H1 (cell line): ENCODE measurements around the gene NELFB. TPM values are rescaled to one million over a fixed set of nuclear protein-coding genes. Genes with fewer than 3 reads are reported as not detected.

Experiments
- CTCF ChIA-PET: fragments of 300-600 bp; sonication (Branson Sonifier 250); formaldehyde crosslinking; loops from one replicate; lab custom pipeline; 2021; ENCODE audit not compliant: partially characterized antibody; lab: Charles Lee
- POLR2A ChIA-PET: fragments of 300-600 bp; sonication (Branson Sonifier 250); formaldehyde crosslinking; loops from one replicate; lab custom pipeline; 2021; ENCODE audit warnings: inconsistent platforms; ENCODE audit not compliant: partially characterized antibody; lab: Charles Lee
- DNase-seq, 2 experiments: peaks; one replicate each; pipeline versions ENCODE4 v3.0.0 to v3.0.0-alpha.2; 2010 to 2022; ENCODE audit warnings: low spot score in 2 of 2, low read depth in 1 of 2, mixed read lengths in 1 of 2
- FAIRE-seq: peaks from 2 replicates; lab custom pipeline; 2011; peaks lifted over from hg19 to GRCh38; lab: Jason Lieb, UNC
- H2AFZ ChIP-seq: 2 replicates; pipeline ENCODE4 v1.8.1; 2012; ENCODE audit warnings: low read length, inconsistent platforms
- H2AK5ac ChIP-seq: 2 replicates; pipeline ENCODE4 v1.6.1; 2013; ENCODE audit warnings: low read depth, low read length
- H2BK120ac ChIP-seq: replicated peaks from 2 replicates; pipeline ENCODE3; 2013; ENCODE audit warnings: low read depth, low read length, inconsistent platforms
- H2BK12ac ChIP-seq: 2 replicates; pipeline ENCODE4 v1.6.1; 2013; ENCODE audit warnings: low read depth, low read length
- H2BK15ac ChIP-seq: 2 replicates; pipeline ENCODE4 v1.6.1; 2013; ENCODE audit warnings: low read length
- H2BK20ac ChIP-seq: 2 replicates; pipeline ENCODE4 v1.6.1; 2013; ENCODE audit warnings: low read length
- H2BK5ac ChIP-seq: 2 replicates; pipeline ENCODE4 v1.6.1; 2013; ENCODE audit warnings: low read depth, low read length
- H3K14ac ChIP-seq: 2 replicates; pipeline ENCODE4 v1.6.1; 2013; ENCODE audit warnings: inconsistent platforms; ENCODE audit not compliant: insufficient read length
- H3K18ac ChIP-seq: 2 replicates; pipeline ENCODE4 v1.6.1; 2013; ENCODE audit warnings: low read length; ENCODE audit errors: extremely low read depth
- H3K23ac ChIP-seq: 2 replicates; pipeline ENCODE4 v1.6.1; 2013; ENCODE audit warnings: inconsistent platforms; ENCODE audit not compliant: insufficient read length
- H3K23me2 ChIP-seq: 2 replicates; pipeline ENCODE4 v1.6.1; 2013; ENCODE audit warnings: low read depth, low read length
- H3K27ac ChIP-seq: 2 replicates; pipeline ENCODE4 v1.6.1; 2011; ENCODE audit warnings: low read depth, low read length, inconsistent platforms
- H3K27me3 ChIP-seq, 4 experiments: replicated peaks in 1 of 4; 1 replicate in 1 of 4; 2 replicates in 3 of 4; pipeline versions ENCODE4 v1.6.1 to v1.8.1; 2011 to 2013; ENCODE audit warnings: low read length in 3 of 4, mild to moderate bottlenecking in 3 of 4, inconsistent platforms in 2 of 4, mixed read lengths in 2 of 4, moderate library complexity in 1 of 4; ENCODE audit not compliant: control insufficient read depth in 3 of 4, insufficient read depth in 3 of 4; ENCODE audit errors: extremely low read depth in 1 of 4
- H3K36me3 ChIP-seq, 4 experiments: 2 replicates each; pipeline versions ENCODE4 v1.6.1 to v1.8.1; 2011 to 2013; ENCODE audit warnings: mild to moderate bottlenecking in 4 of 4, low read length in 3 of 4, moderate library complexity in 2 of 4, control low read depth in 1 of 4, inconsistent platforms in 1 of 4; ENCODE audit not compliant: insufficient read depth in 4 of 4, control insufficient read depth in 2 of 4
- H3K4ac ChIP-seq: replicated peaks from 2 replicates; pipeline ENCODE3; 2013; ENCODE audit warnings: low read length, low read depth, mixed read lengths, inconsistent platforms; ENCODE audit not compliant: insufficient read length
- H3K4me1 ChIP-seq, 4 experiments: replicated peaks in 1 of 4; 1 replicate in 1 of 4; 2 replicates in 3 of 4; pipeline versions ENCODE4 v1.6.1 to v1.8.1; 2011 to 2013; ENCODE audit warnings: low read length in 3 of 4, inconsistent platforms in 2 of 4, mixed read lengths in 1 of 4; ENCODE audit not compliant: insufficient read depth in 4 of 4, control insufficient read depth in 3 of 4
- H3K4me2 ChIP-seq, 2 experiments: 2 replicates each; pipeline versions ENCODE4 v1.6.1 to v1.8.1; 2011 to 2013; ENCODE audit warnings: low read depth in 2 of 2, low read length in 2 of 2, control low read depth in 1 of 2, inconsistent platforms in 1 of 2, mild to moderate bottlenecking in 1 of 2; ENCODE audit not compliant: insufficient read depth in 1 of 2
- H3K4me3 ChIP-seq, 4 experiments: fragments of 200-600, 300-600 bp in 1 of 4; sonication (generic), shearing (Covaris generic), sonication (Bioruptor Twin) in 1 of 4; 2 replicates each; pipeline versions ENCODE4 v1.5.1 to v1.8.1; 2011 to 2016; ENCODE audit warnings: low read length in 4 of 4, low read depth in 3 of 4, control low read depth in 2 of 4, inconsistent platforms in 2 of 4, mild to moderate bottlenecking in 2 of 4, mixed read lengths in 1 of 4, moderate library complexity in 1 of 4; ENCODE audit not compliant: insufficient read depth in 2 of 4; ENCODE audit errors: extremely low read depth in 1 of 4
- H3K56ac ChIP-seq: replicated peaks from 2 replicates; pipeline ENCODE3; 2013; ENCODE audit warnings: low read depth, mild to moderate bottlenecking, mixed read lengths, low read length, inconsistent platforms; ENCODE audit not compliant: insufficient read length
- H3K79me1 ChIP-seq: 2 replicates; pipeline ENCODE4 v1.6.1; 2013; ENCODE audit warnings: low read depth, low read length, control low read depth
- H3K79me2 ChIP-seq, 2 experiments: 2 replicates each; pipeline versions ENCODE4 v1.6.1 to v1.8.1; 2012 to 2013; ENCODE audit warnings: low read length in 2 of 2, mild to moderate bottlenecking in 2 of 2, inconsistent platforms in 1 of 2; ENCODE audit not compliant: insufficient read depth in 2 of 2, control insufficient read depth in 1 of 2
- H3K9ac ChIP-seq, 4 experiments: replicated peaks in 1 of 4; 1 replicate in 1 of 4; 2 replicates in 3 of 4; pipeline versions ENCODE4 v1.6.1 to v1.8.1; 2011 to 2013; ENCODE audit warnings: low read depth in 3 of 4, low read length in 3 of 4, control low read depth in 2 of 4, mild to moderate bottlenecking in 2 of 4, moderate library complexity in 2 of 4, inconsistent platforms in 1 of 4; ENCODE audit errors: extremely low read depth in 1 of 4
- H3K9me3 ChIP-seq, 2 experiments: 2 replicates each; pipeline versions ENCODE4 v1.6.1 to v1.8.1; 2012 to 2013; ENCODE audit warnings: mild to moderate bottlenecking in 2 of 2, moderate library complexity in 2 of 2, control low read depth in 1 of 2, inconsistent platforms in 1 of 2, low read depth in 1 of 2, low read length in 1 of 2, mixed read lengths in 1 of 2; ENCODE audit not compliant: insufficient read depth in 2 of 2
- H4K20me1 ChIP-seq, 2 experiments: replicated peaks in 1 of 2; 2 replicates each; pipeline versions ENCODE3 to v1.8.1; 2011 to 2013; ENCODE audit warnings: inconsistent platforms in 2 of 2, low read length in 2 of 2, mild to moderate bottlenecking in 1 of 2; ENCODE audit not compliant: insufficient read depth in 2 of 2, control insufficient read depth in 1 of 2
- H4K5ac ChIP-seq: 2 replicates; pipeline ENCODE4 v1.6.1; 2013; ENCODE audit warnings: low read length, low read depth, mixed read lengths, inconsistent platforms; ENCODE audit not compliant: insufficient read length
- H4K8ac ChIP-seq: 2 replicates; pipeline ENCODE4 v1.8.0; 2013; ENCODE audit warnings: mild to moderate bottlenecking, moderate library complexity, low read length, inconsistent platforms; ENCODE audit not compliant: insufficient read depth; ENCODE audit errors: extremely low read depth
- H4K91ac ChIP-seq: replicated peaks from 2 replicates; pipeline ENCODE3; 2013; ENCODE audit warnings: low read length, mixed read lengths, inconsistent platforms; ENCODE audit not compliant: insufficient read length
- BACH1 ChIP-seq: IDR thresholded peaks from 2 replicates; pipeline ENCODE4 v1.6.1; 2012; ENCODE audit warnings: low read length, improper control_type of control experiment
- BRCA1 ChIP-seq: IDR thresholded peaks from 2 replicates; pipeline ENCODE4 v1.6.1; 2012; ENCODE audit warnings: low read depth, low read length, improper control_type of control experiment
- GABPA ChIP-seq: IDR thresholded peaks from 2 replicates; pipeline ENCODE4 v1.6.1; 2011; ENCODE audit warnings: mild to moderate bottlenecking, low read length, moderate library complexity, borderline replicate concordance; ENCODE audit not compliant: insufficient read depth
- HDAC2 ChIP-seq, 2 experiments: fragments of 300-600 bp in 1 of 2; sonication (generic) in 1 of 2; IDR thresholded peaks; 2 replicates each; pipeline ENCODE4 v1.6.1; 2011 to 2012; ENCODE audit warnings: low read depth in 2 of 2, low read length in 2 of 2, mild to moderate bottlenecking in 2 of 2, moderate library complexity in 2 of 2, borderline replicate concordance in 1 of 2, inconsistent platforms in 1 of 2
- MAFK ChIP-seq: IDR thresholded peaks from 2 replicates; pipeline ENCODE4 v1.6.1; 2012; ENCODE audit warnings: low read depth, mild to moderate bottlenecking, improper control_type of control experiment, low read length
- POU5F1 ChIP-seq: IDR thresholded peaks from 2 replicates; pipeline ENCODE4 v1.6.1; 2011; ENCODE audit warnings: low read depth, mild to moderate bottlenecking, low read length, moderate library complexity
- SIX5 ChIP-seq: IDR thresholded peaks from 2 replicates; pipeline ENCODE4 v1.6.1; 2011; ENCODE audit warnings: mild to moderate bottlenecking, low read depth, low read length
- SP1 ChIP-seq: IDR thresholded peaks from 2 replicates; pipeline ENCODE4 v1.6.1; 2011; ENCODE audit warnings: low read depth, low read length
- SUZ12 ChIP-seq: fragments of 200-600 bp; sonication (generic); IDR thresholded peaks from 2 replicates; pipeline ENCODE4 v1.6.1; 2012; ENCODE audit warnings: mild to moderate bottlenecking, inconsistent platforms, low read length, moderate library complexity, mixed read lengths
- USF2 ChIP-seq: IDR thresholded peaks from 2 replicates; pipeline ENCODE4 v1.6.1; 2011; ENCODE audit warnings: low read length, improper control_type of control experiment
- WGBS, 2 experiments: shearing (Covaris generic) in 1 of 2; methylation state at CpG; one replicate each; pipeline versions ENCODE4 v1.1.6 to v1.1.7; 2013 to 2015; ENCODE audit warnings: low lambda C conversion rate in 2 of 2, mixed read lengths in 2 of 2, inconsistent platforms in 1 of 2, low coverage in 1 of 2, missing lambda C conversion rate in 1 of 2; ENCODE audit not compliant: insufficient replicate concordance in 2 of 2, insufficient coverage in 1 of 2, insufficient read length in 1 of 2; ENCODE audit errors: extremely low coverage in 1 of 2, missing lambda C conversion rate in 1 of 2; 5-methylcytosine and 5-hydroxymethylcytosine counted together
- polyA plus RNA-seq, 7 experiments: library from polyadenylated mRNA; depleted of rRNA in 3 of 7; stranded (reverse) in 5 of 7; unstranded in 2 of 7; fragments of >200 nt in 5 of 7; fragments of 200-250 nt in 2 of 7; gene quantifications; 1 replicate in 5 of 7; 2 replicates in 1 of 7; 4 replicates in 1 of 7; pipeline versions ENCODE4 v1.2.1 to v1.2.3, GENCODE V29; 2011 to 2013; ENCODE audit warnings: missing spikeins in 2 of 7, mixed read lengths in 2 of 7
- total RNA-seq: library from RNA; stranded (reverse); fragmentation: NEBNext Ultra II Directional; extraction: Animal tissue kit (Norgen Biotek cat#: 25700); gene quantifications from 2 replicates; pipeline ENCODE4 v1.2.1, GENCODE V29; 2021

The NELFB gene
- total and polyA plus RNA-seq, 2 of the 8 experiments (the other 6 are each of a cell fraction or from before 2014, with no cell fraction given), result 57.6 to 78.0 TPM

GRCh38 chr9:137220317-137221094 is 34.6 kb upstream of the NELFB start:
- H3K4me2 ChIP-seq, result no peak overlapping the region; a peak in 1 of 4 replicates
- H4K20me1 ChIP-seq, result peaks cover 0 to 9% of the 10 kb centered on the region in 2 experiments
- H3K23me2 ChIP-seq, result peaks cover 18% of the 10 kb centered on the region; the same call in 1 of the 2 replicates
- H4K91ac ChIP-seq, result no peak overlapping the region
- no peak overlapping the region for H3K9ac ChIP-seq
- H3K27me3 ChIP-seq, result no peaks in the 10 kb centered on the region; a peak in 2 of 7 replicates
- H3K18ac ChIP-seq, result no peak overlapping the region
- H3K4ac ChIP-seq, result no peak overlapping the region
- no peak overlapping the region for H2AFZ ChIP-seq
- no peak overlapping the region for H2BK120ac ChIP-seq
- CTCF ChIA-PET, result interaction anchor here (0.7 to 20.2 kb wide), 6 partner anchors 11 to 144 kb away, joined by 3 to 204 read pairs (median 4); partner anchors contain the start of genes ANAPC2, SSNA1 and TUBB4B
- H3K4me1 ChIP-seq, result peaks cover 0 to 18% (median 12%) of the 10 kb centered on the region in 4 experiments; a peak in 5 of 7 replicates
- no peak overlapping the region for H2BK15ac ChIP-seq
- no peak overlapping the region for H2AK5ac ChIP-seq
- POLR2A ChIA-PET, result interaction anchor here (0.5 to 69.9 kb wide), 11 partner anchors 13 to 234 kb away, joined by 3 to 1462 read pairs (median 5); partner anchors contain the start of genes NDOR1, NELFB, STPG3 and TMEM203
- H3K14ac ChIP-seq, result no peak overlapping the region
- no peak overlapping the region for H3K23ac ChIP-seq
- no peak overlapping the region for H2BK5ac ChIP-seq
- H2BK20ac ChIP-seq, result no peak overlapping the region
- no peaks in the 10 kb centered on the region for H3K9me3 ChIP-seq
- no peaks in the 10 kb centered on the region for H3K79me1 ChIP-seq
- peaks cover 0 to 11% (median 3%) of the 10 kb centered on the region in 4 experiments; a peak in 5 of 8 replicates for H3K36me3 ChIP-seq
- H2BK12ac ChIP-seq, result no peak overlapping the region
- H4K5ac ChIP-seq, result no peak overlapping the region
- no peaks in the 10 kb centered on the region for H3K79me2 ChIP-seq
- WGBS, 2 experiments, result 91% methylated on average over 45 of the region's 52 CpGs; no CpG with 5 or more reads in 1 of the 2 experiments
- no peak overlapping the region; the same call in none of the 2 replicates for H4K8ac ChIP-seq
- DNase-seq, result no peak
- FAIRE-seq, result no peak
- no peak overlapping the region for H3K56ac ChIP-seq
- no peak overlapping the region for H3K4me3 ChIP-seq
- H3K27ac ChIP-seq, result no peak overlapping the region
- TF ChIP-seq HDAC2 (IDR thresholded peaks at IDR 0.05; ENCODE audit: borderline replicate concordance in 1 of 2, low read depth in 2 of 2, low read length in 2 of 2), result no peak
- TF ChIP-seq SUZ12, result no peak
- TF ChIP-seq SP1, result no peak
- no peak for TF ChIP-seq USF2
- no peak for TF ChIP-seq BACH1
- TF ChIP-seq MAFK, result no peak
- no peak for TF ChIP-seq GABPA
- no peak for TF ChIP-seq POU5F1
- TF ChIP-seq SIX5, result no peak
- no peak for TF ChIP-seq BRCA1
